ENCODE results near the gene DYNC1H1. TPM values are rescaled to one million over a fixed set of nuclear protein-coding genes. Genes with fewer than 3 reads are reported as not detected.

The DYNC1H1 gene
- total and polyA plus RNA-seq, 2 donors (not counting 1 experiment from before 2014, with no cell fraction given) = 128 to 677 TPM

GRCh38 chr14:102096569-102097188, 132.3 kb downstream of the DYNC1H1 start:
- H3K9me3 ChIP-seq (ENCODE audit: control insufficient read depth, insufficient read depth, low read depth, low read length) = no peaks in the 10 kb centered on the region
- peaks cover 12% of the 10 kb centered on the region for H3K4me1 ChIP-seq (ENCODE audit: control insufficient read depth, extremely low read depth, insufficient read depth, low read length)
- no peak overlapping the region for H3K27ac ChIP-seq (ENCODE audit: insufficient read depth, low read length)
- no peak overlapping the region for H3K9ac ChIP-seq (ENCODE audit: insufficient read depth, low read length)
- peak overlapping the region; percentile 47 for H3K4me2 ChIP-seq (ENCODE audit: extremely low read depth, insufficient read depth, low read length)
- H4K20me1 ChIP-seq (ENCODE audit: control insufficient read depth, extremely low read depth, insufficient read depth, low read length) = no peaks in the 10 kb centered on the region
- no peak overlapping the region for H3K4me3 ChIP-seq (replicated peaks in 1 of 4; ENCODE audit: control extremely low read depth in 1 of 4, insufficient read depth in 1 of 4, low read depth in 3 of 4, low read length in 4 of 4)
- H2AFZ ChIP-seq (ENCODE audit: low read length) = no peak overlapping the region
- no peaks in the 10 kb centered on the region for H3K36me3 ChIP-seq (ENCODE audit: control insufficient read depth, insufficient read depth, low read length)
- H3K79me2 ChIP-seq (ENCODE audit: control insufficient read depth, insufficient read depth, low read length) = no peaks in the 10 kb centered on the region
- no peaks in the 10 kb centered on the region for H3K27me3 ChIP-seq (ENCODE audit: control insufficient read depth, insufficient read depth, low read length)
- TF ChIP-seq, protein P1, sequence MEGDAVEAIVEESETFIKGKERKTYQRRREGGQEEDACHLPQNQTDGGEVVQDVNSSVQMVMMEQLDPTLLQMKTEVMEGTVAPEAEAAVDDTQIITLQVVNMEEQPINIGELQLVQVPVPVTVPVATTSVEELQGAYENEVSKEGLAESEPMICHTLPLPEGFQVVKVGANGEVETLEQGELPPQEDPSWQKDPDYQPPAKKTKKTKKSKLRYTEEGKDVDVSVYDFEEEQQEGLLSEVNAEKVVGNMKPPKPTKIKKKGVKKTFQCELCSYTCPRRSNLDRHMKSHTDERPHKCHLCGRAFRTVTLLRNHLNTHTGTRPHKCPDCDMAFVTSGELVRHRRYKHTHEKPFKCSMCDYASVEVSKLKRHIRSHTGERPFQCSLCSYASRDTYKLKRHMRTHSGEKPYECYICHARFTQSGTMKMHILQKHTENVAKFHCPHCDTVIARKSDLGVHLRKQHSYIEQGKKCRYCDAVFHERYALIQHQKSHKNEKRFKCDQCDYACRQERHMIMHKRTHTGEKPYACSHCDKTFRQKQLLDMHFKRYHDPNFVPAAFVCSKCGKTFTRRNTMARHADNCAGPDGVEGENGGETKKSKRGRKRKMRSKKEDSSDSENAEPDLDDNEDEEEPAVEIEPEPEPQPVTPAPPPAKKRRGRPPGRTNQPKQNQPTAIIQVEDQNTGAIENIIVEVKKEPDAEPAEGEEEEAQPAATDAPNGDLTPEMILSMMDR (conservative IDR thresholded peaks at IDR 0.05 in 1 of 2, IDR thresholded peaks at IDR 0.05 in 1 of 2; ENCODE audit: low read depth in 1 of 2, low read length in 2 of 2) = peak; percentile 76 to 84
- no peak for TF ChIP-seq EZH2 (IDR thresholded peaks at IDR 0.05; ENCODE audit: low read length, missing control alignments)
- peak; percentile 66 to 83 for DNase-seq (ENCODE audit: low read depth in 2 of 2)

DNA sequence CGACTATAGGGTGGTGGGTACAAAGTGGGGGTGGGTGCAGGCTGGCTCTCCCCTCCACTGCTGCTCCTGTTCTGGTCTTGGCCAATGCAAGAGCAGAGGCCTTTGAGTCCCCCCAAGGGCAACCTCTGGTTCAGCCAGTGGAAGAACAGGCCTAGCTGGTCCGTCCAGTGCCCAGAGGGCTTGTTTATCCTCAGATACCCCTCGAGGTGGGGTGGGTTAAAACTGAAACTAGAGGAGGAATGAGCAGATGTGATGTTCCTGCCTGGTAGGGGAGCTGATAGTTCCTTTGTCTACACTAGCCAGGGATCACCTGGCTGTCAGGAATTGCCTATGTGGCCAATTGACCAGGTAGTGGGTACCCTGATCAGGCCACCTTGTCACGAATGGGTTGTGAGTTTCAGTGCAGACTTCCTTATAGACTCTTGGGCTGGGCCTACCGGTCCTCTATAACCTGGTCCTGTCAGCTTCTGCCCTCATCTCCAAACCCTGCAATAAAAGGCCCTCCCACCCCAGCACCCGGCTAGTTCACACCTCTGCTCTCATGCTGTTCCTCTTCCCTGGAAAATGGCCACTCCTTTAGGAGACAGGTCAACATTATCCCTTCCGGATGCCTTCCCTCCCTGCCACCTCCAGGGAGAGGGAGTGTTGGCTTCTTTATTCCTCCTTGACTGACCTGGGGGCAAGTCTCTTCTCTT, 133.2 kb downstream of the DYNC1H1 start:
- no peak for DNase-seq (ENCODE audit: low read depth in 2 of 2)
- H3K4me3 ChIP-seq (replicated peaks in 1 of 4; ENCODE audit: control extremely low read depth in 1 of 4, insufficient read depth in 1 of 4, low read depth in 3 of 4, low read length in 4 of 4) = no peak overlapping the region
- H3K36me3 ChIP-seq (ENCODE audit: control insufficient read depth, insufficient read depth, low read length) = no peaks in the 10 kb centered on the region
- no peak overlapping the region for H2AFZ ChIP-seq (ENCODE audit: low read length)
- no peak overlapping the region for H3K9ac ChIP-seq (ENCODE audit: insufficient read depth, low read length)
- peaks cover 12% of the 10 kb centered on the region for H3K4me1 ChIP-seq (ENCODE audit: control insufficient read depth, extremely low read depth, insufficient read depth, low read length)
- H4K20me1 ChIP-seq (ENCODE audit: control insufficient read depth, extremely low read depth, insufficient read depth, low read length) = no peaks in the 10 kb centered on the region
- no peaks in the 10 kb centered on the region for H3K27me3 ChIP-seq (ENCODE audit: control insufficient read depth, insufficient read depth, low read length)
- H3K79me2 ChIP-seq (ENCODE audit: control insufficient read depth, insufficient read depth, low read length) = no peaks in the 10 kb centered on the region
- no peaks in the 10 kb centered on the region for H3K9me3 ChIP-seq (ENCODE audit: control insufficient read depth, insufficient read depth, low read depth, low read length)
- no peak overlapping the region for H3K4me2 ChIP-seq (ENCODE audit: extremely low read depth, insufficient read depth, low read length)
- no peak overlapping the region for H3K27ac ChIP-seq (ENCODE audit: insufficient read depth, low read length)
- TF ChIP-seq, protein P1 (conservative IDR thresholded peaks at IDR 0.05 in 1 of 2, IDR thresholded peaks at IDR 0.05 in 1 of 2; ENCODE audit: low read depth in 1 of 2, low read length in 2 of 2) = no peak
- no peak for TF ChIP-seq EZH2 (IDR thresholded peaks at IDR 0.05; ENCODE audit: low read length, missing control alignments)

DNA sequence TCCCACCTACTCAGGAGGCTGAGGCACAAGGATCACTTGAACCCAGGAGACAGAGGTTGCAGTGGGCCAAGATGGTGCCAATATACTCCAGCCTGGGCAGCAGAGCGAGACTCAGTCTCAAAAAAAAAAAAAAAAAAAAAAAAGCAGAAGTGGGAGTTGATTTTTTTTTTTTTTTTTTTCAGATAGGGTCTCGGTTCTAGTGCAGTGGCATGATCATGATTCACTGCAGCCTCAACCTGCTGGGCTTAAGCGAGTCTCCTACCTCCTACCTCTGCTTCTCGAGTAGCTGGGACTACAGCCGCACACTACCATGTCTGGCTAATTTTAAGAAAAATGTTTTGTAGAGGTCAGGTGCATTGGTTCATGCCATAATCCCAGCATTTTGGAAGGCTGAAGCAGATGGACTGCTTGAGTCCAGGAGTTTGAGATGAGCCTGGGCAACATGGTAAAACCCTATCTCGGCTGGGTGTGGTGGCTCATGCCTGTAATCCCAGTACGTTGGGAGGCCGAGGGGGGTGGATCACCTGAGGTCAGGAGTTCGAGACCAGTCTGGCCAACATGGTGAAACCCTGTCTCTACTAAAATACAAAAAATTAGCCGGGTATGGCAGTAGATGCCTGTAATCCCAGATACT, 138.8 kb downstream of the DYNC1H1 start:
- H3K9me3 ChIP-seq (ENCODE audit: control insufficient read depth, insufficient read depth, low read depth, low read length) = no peaks in the 10 kb centered on the region
- no peak overlapping the region for H3K4me3 ChIP-seq (replicated peaks in 1 of 4; ENCODE audit: control extremely low read depth in 1 of 4, insufficient read depth in 1 of 4, low read depth in 3 of 4, low read length in 4 of 4)
- H3K27ac ChIP-seq (ENCODE audit: insufficient read depth, low read length) = no peak overlapping the region
- H4K20me1 ChIP-seq (ENCODE audit: control insufficient read depth, extremely low read depth, insufficient read depth, low read length) = no peaks in the 10 kb centered on the region
- H2AFZ ChIP-seq (ENCODE audit: low read length) = no peak overlapping the region
- H3K36me3 ChIP-seq (ENCODE audit: control insufficient read depth, insufficient read depth, low read length) = no peaks in the 10 kb centered on the region
- no peak overlapping the region for H3K4me2 ChIP-seq (ENCODE audit: extremely low read depth, insufficient read depth, low read length)
- no peak for DNase-seq (ENCODE audit: low read depth in 2 of 2)
- peaks cover 2% of the 10 kb centered on the region for H3K27me3 ChIP-seq (ENCODE audit: control insufficient read depth, insufficient read depth, low read length)
- H3K4me1 ChIP-seq (ENCODE audit: control insufficient read depth, extremely low read depth, insufficient read depth, low read length) = no peaks in the 10 kb centered on the region
- no peak overlapping the region for H3K9ac ChIP-seq (ENCODE audit: insufficient read depth, low read length)
- H3K79me2 ChIP-seq (ENCODE audit: control insufficient read depth, insufficient read depth, low read length) = no peaks in the 10 kb centered on the region
- TF ChIP-seq, protein P1 (conservative IDR thresholded peaks at IDR 0.05 in 1 of 2, IDR thresholded peaks at IDR 0.05 in 1 of 2; ENCODE audit: low read depth in 1 of 2, low read length in 2 of 2) = no peak
- TF ChIP-seq EZH2 (IDR thresholded peaks at IDR 0.05; ENCODE audit: low read length, missing control alignments) = no peak

Data from fibroblast of lung (primary cell).